Measurements from ENCODE around the gene CUEDC1. TPM values are rescaled to one million over a fixed set of nuclear protein-coding genes. Genes with fewer than 3 reads are reported as not detected.
"Not testable (repeated sequence)": the region's sequence is repeated elsewhere in the genome, so short reads cannot be mapped to it uniquely, and the experiment has no call there.

Gene CUEDC1
- total RNA-seq, 1 donor from 2014 or later: 36.9 TPM

DNA sequence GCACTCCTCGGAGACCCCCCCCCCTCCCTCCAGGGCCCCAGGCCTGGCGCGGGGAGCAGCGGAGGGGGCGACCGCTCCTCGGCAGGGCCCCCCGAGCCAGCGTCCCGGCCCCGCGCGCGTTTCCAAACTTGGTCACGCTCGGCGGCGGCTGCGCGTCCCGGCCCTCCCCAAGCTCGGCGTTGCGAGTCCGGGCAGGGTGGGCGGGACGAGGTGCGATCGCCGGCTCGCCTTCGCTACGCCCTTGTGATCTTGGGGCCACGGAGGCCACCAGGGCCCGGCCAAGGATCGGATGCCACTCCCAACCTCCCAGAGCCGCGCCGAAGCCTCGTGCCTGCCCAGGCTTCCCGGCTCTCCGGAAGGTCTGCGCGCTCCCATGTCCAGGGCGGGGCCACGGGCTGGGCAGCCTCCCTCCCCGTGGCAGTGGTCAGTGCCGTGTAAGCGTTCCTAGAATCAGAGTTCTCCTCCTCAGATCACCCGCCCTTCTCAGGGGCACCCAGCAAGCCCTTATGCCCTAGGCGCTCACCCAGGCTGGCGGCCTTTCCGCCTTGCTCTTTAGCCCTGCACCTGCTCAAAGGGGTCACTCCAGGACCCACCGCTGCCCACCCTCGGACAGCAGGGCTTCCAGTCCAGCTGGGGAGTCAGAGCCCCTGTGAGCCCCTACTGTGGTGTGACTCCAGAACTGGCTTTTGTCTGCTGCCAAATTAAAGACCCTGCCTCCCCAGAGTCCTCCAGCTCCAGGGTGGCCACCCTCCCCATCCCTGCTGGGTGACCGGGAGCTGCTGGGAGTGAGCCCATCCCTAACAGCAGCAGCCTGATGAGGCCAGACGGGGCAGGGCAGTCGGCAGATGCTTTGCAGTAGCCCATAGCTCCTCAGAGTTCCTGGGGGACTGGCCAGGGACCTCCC, 93.2 kb downstream of the CUEDC1 start:
- peak; percentile 58 for DNase-seq (ENCODE audit: low spot score)

- DNase-seq (ENCODE audit: low spot score): peak; percentile 56
These were observed 94.0 kb downstream of the CUEDC1 start for GRCh38 chr17:57861000-57861789.

GRCh38 chr17:57860414-57860999, 94.7 kb downstream of the CUEDC1 start:
- DNase-seq (ENCODE audit: low spot score): no peak

- DNase-seq (ENCODE audit: low spot score): no peak
These were observed 95.4 kb downstream of the CUEDC1 start for GRCh38 chr17:57859601-57860413.

- DNase-seq (ENCODE audit: low spot score): no peak
These were observed 96.4 kb downstream of the CUEDC1 start for GRCh38 chr17:57858838-57859237.

GRCh38 chr17:57856792-57857620, 98.2 kb downstream of the CUEDC1 start:
- DNase-seq (ENCODE audit: low spot score): no peak

GRCh38 chr17:57855391-57856035, 99.7 kb downstream of the CUEDC1 start:
- DNase-seq (ENCODE audit: low spot score): no peak

- peak; percentile 33 for DNase-seq (ENCODE audit: low spot score)
These were observed 101.5 kb downstream of the CUEDC1 start for GRCh38 chr17:57853695-57854094.

DNA sequence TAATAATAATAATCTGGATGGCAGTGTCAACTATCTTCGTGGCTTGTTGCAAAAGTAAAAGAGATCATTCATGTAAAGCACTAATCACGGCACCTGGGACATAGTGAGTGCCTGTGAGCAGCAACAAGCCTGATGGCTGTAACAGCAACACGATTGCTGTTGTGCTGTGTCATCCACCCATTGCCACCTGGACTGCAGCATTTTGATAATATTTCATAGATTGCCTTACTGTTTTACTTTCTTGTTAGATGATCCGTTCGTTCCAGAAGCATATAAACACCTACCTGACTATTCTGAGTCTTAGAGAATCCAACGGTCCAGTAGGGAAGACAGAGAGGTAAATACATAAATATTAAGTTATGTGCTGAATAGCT, 102.3 kb downstream of the CUEDC1 start:
- DNase-seq (ENCODE audit: low spot score): no peak

GRCh38 chr17:57852092-57852954, 102.9 kb downstream of the CUEDC1 start:
- DNase-seq (ENCODE audit: low spot score): no peak

GRCh38 chr17:57849874-57850754, 105.1 kb downstream of the CUEDC1 start, which contains the start of gene MRPS23:
Gene MRPS23, minus strand, starts transcription at chr17:57850044. Its CDS starts 34 bp downstream, at chr17:57850010.
- DNase-seq (ENCODE audit: low spot score): peak; percentile 99

- no peak for DNase-seq (ENCODE audit: low spot score)
These were observed 105.9 kb downstream of the CUEDC1 start for GRCh38 chr17:57849163-57849873.

- DNase-seq (ENCODE audit: low spot score): not testable (repeated sequence)
These were observed 108.9 kb downstream of the CUEDC1 start for GRCh38 chr17:57846056-57846945.

- DNase-seq (ENCODE audit: low spot score): no peak
These were observed 112.9 kb downstream of the CUEDC1 start for GRCh38 chr17:57842280-57842679.

- DNase-seq (ENCODE audit: low spot score): no peak
These were observed 115.7 kb downstream of the CUEDC1 start for GRCh38 chr17:57839571-57839923.

DNA sequence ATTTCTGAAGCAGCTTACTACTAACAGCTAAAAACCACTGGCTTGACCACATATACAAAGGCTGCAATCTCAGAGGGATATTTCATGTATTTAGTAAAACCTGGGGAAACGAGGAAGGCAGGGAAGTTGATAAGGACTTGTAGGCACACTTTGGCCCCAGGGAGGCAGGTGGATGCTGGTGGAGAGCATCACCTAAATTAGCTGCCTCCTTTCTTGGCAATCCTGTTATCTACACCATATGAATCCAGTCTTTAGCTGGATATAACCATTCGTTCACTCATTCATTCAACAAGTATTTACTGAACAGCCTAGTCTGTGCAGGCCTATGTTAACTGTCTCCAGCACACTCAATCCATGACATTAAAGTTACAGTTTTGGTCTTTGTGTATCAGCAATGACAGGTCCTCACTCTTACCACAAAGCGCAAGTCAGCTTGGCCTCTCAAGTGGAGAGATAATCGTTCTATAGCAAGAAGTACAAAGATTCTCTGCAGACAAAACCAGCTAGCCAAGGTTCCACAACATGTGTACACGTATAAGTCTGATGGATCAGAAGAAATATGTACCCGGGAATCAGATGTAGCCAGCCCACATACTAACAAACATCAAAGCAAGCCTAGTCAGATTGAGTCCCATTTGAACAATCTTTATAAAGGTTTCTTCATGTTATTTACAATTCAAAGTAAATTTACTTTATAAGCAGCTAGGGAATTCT, 116.2 kb downstream of the CUEDC1 start:
- DNase-seq (ENCODE audit: low spot score): no peak

Data from mucosa of gallbladder (tissue), 1 donor.